NCI-H2029 (cell line): Measurements from ENCODE around the gene ZGLP1.

Source experiments
- DNase-seq: peaks from one replicate; lab custom pipeline; 2025; lab: John Stamatoyannopoulos, UW

The ZGLP1 gene

GRCh38 chr19:10277795-10278589, 31.6 kb downstream of the ZGLP1 start:
- no peak for DNase-seq

- no peak for DNase-seq
Observed at GRCh38 chr19:10274589-10274988, 35.0 kb downstream of the ZGLP1 start.

GRCh38 chr19:10271543-10272086, 38.0 kb downstream of the ZGLP1 start:
- no peak for DNase-seq

- peak; percentile 22 for DNase-seq
Observed at GRCh38 chr19:10270616-10271394, 38.8 kb downstream of the ZGLP1 start, which contains the start of gene ICAM1. ICAM1 (plus strand) TSS chr19:10271120; CDS start chr19:10271160, 40 bp downstream.

- no peak for DNase-seq
Observed at GRCh38 chr19:10270180-10270615, 39.4 kb downstream of the ZGLP1 start.

- DNase-seq: peak; percentile 57
Observed at GRCh38 chr19:10269333-10270179, 40.1 kb downstream of the ZGLP1 start.

GRCh38 chr19:10268071-10268470, 41.5 kb downstream of the ZGLP1 start:
- DNase-seq: no peak

- DNase-seq: no peak
Observed at GRCh38 chr19:10266706-10267105, 42.9 kb downstream of the ZGLP1 start.

- DNase-seq: no peak
Observed at GRCh38 chr19:10262771-10263170, 46.8 kb downstream of the ZGLP1 start.

GRCh38 chr19:10260141-10260584, 49.5 kb downstream of the ZGLP1 start:
- DNase-seq: peak; percentile 86

GRCh38 chr19:10259162-10259905, 50.3 kb downstream of the ZGLP1 start:
- peak; percentile 84 for DNase-seq

- DNase-seq: no peak
Observed at GRCh38 chr19:10258080-10258710, 51.4 kb downstream of the ZGLP1 start.

GRCh38 chr19:10256970-10257615, 52.5 kb downstream of the ZGLP1 start:
- no peak for DNase-seq

- DNase-seq: no peak
Observed at GRCh38 chr19:10256551-10256950, 53.1 kb downstream of the ZGLP1 start.

GRCh38 chr19:10255358-10255757, 54.3 kb downstream of the ZGLP1 start:
- DNase-seq: no peak
